OCI-LY7 (cell line): ENCODE data around the gene SMURF2. TPM values are rescaled to one million over a fixed set of nuclear protein-coding genes. Genes with fewer than 3 reads are reported as not detected.

Experiments used
- BruUV-seq: library from RNA; stranded (reverse); fragments of 400-500 nt; replicated peaks from 2 replicates; lab custom pipeline; 2021; lab: Mats Ljungman, UMichigan
- CTCF ChIA-PET: fragments of 300-600 bp; sonication (Branson Sonifier 250); formaldehyde crosslinking; loops from one replicate; lab custom pipeline; 2022; ENCODE audit warnings: antibody characterized with exemption; ENCODE audit not compliant: unreplicated experiment; lab: Charles Lee
- POLR2A ChIA-PET: fragments of 300-600 bp; sonication (Branson Sonifier 250); formaldehyde crosslinking; loops from one replicate; lab custom pipeline; 2022; ENCODE audit warnings: antibody characterized with exemption; lab: Charles Lee
- DNase-seq: peaks from one replicate; pipeline ENCODE4 v3.0.0-alpha.2; 2015; ENCODE audit warnings: low spot score
- H2AFZ ChIP-seq: fragments of 200-600 bp; sonication (generic), shearing (Covaris generic); 2 replicates; pipeline ENCODE4 v1.6.1; 2014; ENCODE audit warnings: mild to moderate bottlenecking, antibody characterized with exemption, low read length, moderate library complexity
- H3K27ac ChIP-seq: fragments of 200-600 bp; sonication (generic); 2 replicates; pipeline ENCODE4 v1.5.1; 2014; ENCODE audit warnings: mixed run types, low read depth, mild to moderate bottlenecking, moderate library complexity, low read length, inconsistent platforms; ENCODE audit not compliant: poor library complexity, severe bottlenecking
- H3K36me3 ChIP-seq: fragments of 200-600 bp; sonication (generic); 2 replicates; pipeline ENCODE4 v1.6.1; 2014; ENCODE audit warnings: mild to moderate bottlenecking, antibody characterized with exemption, low read length, moderate library complexity, mixed read lengths; ENCODE audit not compliant: insufficient read depth
- H3K4me1 ChIP-seq: fragments of 200-600 bp; sonication (generic); 2 replicates; pipeline ENCODE4 v1.5.1; 2014; ENCODE audit warnings: mild to moderate bottlenecking, low read length; ENCODE audit not compliant: insufficient read depth, poor library complexity, severe bottlenecking
- H3K4me2 ChIP-seq: fragments of 200-600 bp; sonication (generic); 2 replicates; pipeline ENCODE4 v1.6.1; 2014; ENCODE audit warnings: mild to moderate bottlenecking, low read length
- H3K4me3 ChIP-seq: fragments of 200-600 bp; sonication (generic); 2 replicates; pipeline ENCODE4 v1.5.1; 2014; ENCODE audit warnings: mild to moderate bottlenecking, low read depth, low read length; ENCODE audit not compliant: poor library complexity, severe bottlenecking
- H3K79me2 ChIP-seq: fragments of 200-600 bp; sonication (generic); 2 replicates; pipeline ENCODE4 v1.6.1; 2016; ENCODE audit warnings: low read depth, mild to moderate bottlenecking, low read length, moderate library complexity, mixed read lengths; ENCODE audit not compliant: insufficient read depth
- H3K9me2 ChIP-seq: fragments of 200-600 bp; sonication (generic); 2 replicates; pipeline ENCODE4 v1.6.1; 2016; ENCODE audit warnings: mild to moderate bottlenecking, low read length, mixed read lengths; ENCODE audit not compliant: insufficient read depth
- H3K9me3 ChIP-seq: fragments of 200-600 bp; sonication (generic); 2 replicates; pipeline ENCODE4 v1.6.1; 2014; ENCODE audit warnings: mild to moderate bottlenecking, mixed run types, low read length, mixed read lengths
- H4K20me1 ChIP-seq: fragments of 200-600 bp; sonication (generic); 2 replicates; pipeline ENCODE4 v1.6.1; 2014; ENCODE audit warnings: mild to moderate bottlenecking, antibody characterized with exemption, low read length, moderate library complexity, mixed read lengths; ENCODE audit not compliant: insufficient read depth
- EZH2phosphoT487 ChIP-seq: fragments of 200-600 bp; sonication (generic); IDR thresholded peaks from 2 replicates; pipeline ENCODE4 v1.6.1; 2018; ENCODE audit warnings: low read depth, borderline replicate concordance, mild to moderate bottlenecking, mixed run types, antibody characterized with exemption, low read length, moderate library complexity, mixed read lengths
- intact Hi-C: fragments of 100-400 bp; cut with micrococcal nuclease; formaldehyde crosslinking; loops from one replicate; pipeline ENCODE4 v1.10.0; 2022; ENCODE audit not compliant: unreplicated experiment
- total RNA-seq, 2 experiments: library from RNA; depleted of rRNA in 1 of 2; stranded (reverse); fragments of >200 nt in 1 of 2; shearing (Covaris generic) in 1 of 2; gene quantifications; 2 replicates each; pipeline ENCODE4 v1.2.3, GENCODE V29; 2014 to 2022
- TF ChIP-seq, protein P1 (sequence below): fragments of 200-600 bp; sonication (generic); conservative IDR thresholded peaks from 2 replicates; pipeline ENCODE4 v1.5.1; 2014; ENCODE audit warnings: mild to moderate bottlenecking, antibody characterized with exemption, low read length, moderate library complexity, mixed read lengths

The SMURF2 gene
- total RNA-seq, 2 experiments from 2014 or later: 15.6 to 20.8 TPM

DNA sequence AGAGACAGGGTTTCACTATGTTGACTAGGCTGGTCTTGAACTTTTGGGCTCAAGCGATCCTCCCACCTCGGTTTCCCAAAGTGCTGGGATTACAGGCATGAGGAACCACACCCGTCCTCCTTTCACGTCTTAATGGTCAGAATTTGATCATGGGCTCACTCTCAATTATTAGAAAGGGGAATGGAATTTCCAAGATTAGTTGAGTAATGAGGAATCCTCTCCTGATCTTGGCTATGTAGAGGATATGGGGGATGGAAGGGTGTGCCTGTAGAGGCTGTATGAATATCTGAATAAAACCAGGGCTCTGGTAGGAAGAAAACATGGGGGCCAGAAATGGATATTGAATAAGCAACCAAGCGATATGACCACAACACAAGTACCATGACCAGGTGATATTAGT is 25.9 kb upstream of the SMURF2 start:
- H3K36me3 ChIP-seq: no peaks in the 10 kb centered on the region
- H3K4me2 ChIP-seq: no peak overlapping the region
- POLR2A ChIA-PET: no interaction called here
- no peak overlapping the region for H2AFZ ChIP-seq
- H3K9me2 ChIP-seq: no peaks in the 10 kb centered on the region
- intact Hi-C loops: no loop called here
- no peaks in the 10 kb centered on the region for H4K20me1 ChIP-seq
- no peaks in the 10 kb centered on the region for H3K4me1 ChIP-seq
- no peak overlapping the region for H3K27ac ChIP-seq
- no peak for DNase-seq
- no peaks in the 10 kb centered on the region for H3K79me2 ChIP-seq
- CTCF ChIA-PET: no interaction called here
- TF ChIP-seq, protein P1, sequence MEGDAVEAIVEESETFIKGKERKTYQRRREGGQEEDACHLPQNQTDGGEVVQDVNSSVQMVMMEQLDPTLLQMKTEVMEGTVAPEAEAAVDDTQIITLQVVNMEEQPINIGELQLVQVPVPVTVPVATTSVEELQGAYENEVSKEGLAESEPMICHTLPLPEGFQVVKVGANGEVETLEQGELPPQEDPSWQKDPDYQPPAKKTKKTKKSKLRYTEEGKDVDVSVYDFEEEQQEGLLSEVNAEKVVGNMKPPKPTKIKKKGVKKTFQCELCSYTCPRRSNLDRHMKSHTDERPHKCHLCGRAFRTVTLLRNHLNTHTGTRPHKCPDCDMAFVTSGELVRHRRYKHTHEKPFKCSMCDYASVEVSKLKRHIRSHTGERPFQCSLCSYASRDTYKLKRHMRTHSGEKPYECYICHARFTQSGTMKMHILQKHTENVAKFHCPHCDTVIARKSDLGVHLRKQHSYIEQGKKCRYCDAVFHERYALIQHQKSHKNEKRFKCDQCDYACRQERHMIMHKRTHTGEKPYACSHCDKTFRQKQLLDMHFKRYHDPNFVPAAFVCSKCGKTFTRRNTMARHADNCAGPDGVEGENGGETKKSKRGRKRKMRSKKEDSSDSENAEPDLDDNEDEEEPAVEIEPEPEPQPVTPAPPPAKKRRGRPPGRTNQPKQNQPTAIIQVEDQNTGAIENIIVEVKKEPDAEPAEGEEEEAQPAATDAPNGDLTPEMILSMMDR: no peak
- no peak for TF ChIP-seq EZH2phosphoT487
- no peak overlapping the region for H3K4me3 ChIP-seq
- H3K9me3 ChIP-seq: no peaks in the 10 kb centered on the region
- BruUV-seq: no TSS peak

DNA sequence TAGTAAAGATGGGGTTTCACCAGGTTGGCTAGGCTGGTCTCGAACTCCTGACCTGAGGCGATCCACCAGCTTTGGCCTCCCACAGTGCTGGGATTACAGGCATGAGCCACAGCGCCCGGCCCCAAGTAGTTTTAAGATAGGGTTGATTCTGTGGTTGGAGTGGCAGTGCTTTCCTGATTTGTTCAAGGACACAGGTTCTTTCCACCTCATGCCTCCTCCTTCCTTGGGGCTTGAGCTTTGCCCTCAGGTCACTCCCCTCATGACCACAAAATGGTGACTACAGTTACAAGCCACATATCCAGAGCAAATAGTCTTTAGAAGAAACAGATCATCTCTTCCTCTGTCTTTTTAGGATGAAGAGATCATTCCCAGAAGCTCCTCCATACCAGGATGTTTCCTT is 25.3 kb upstream of the SMURF2 start:
- Histone ChIP-seq H3K9me2 (no peaks in the 10 kb centered on the region), H3K79me2 (no peaks in the 10 kb centered on the region), H3K9me3 (no peaks in the 10 kb centered on the region), H2AFZ (no peak overlapping the region), H3K4me1 (no peaks in the 10 kb centered on the region), H3K27ac (no peak overlapping the region), H3K36me3 (no peaks in the 10 kb centered on the region), H3K4me3 (no peak overlapping the region), H3K4me2 (no peak overlapping the region), H4K20me1 (no peaks in the 10 kb centered on the region)
- ChIA-PET POLR2A (no interaction called here), CTCF (interaction anchor here (0.7 kb wide), 1 partner anchor 21 kb away, joined by 3 read pairs; no protein-coding TSS in a partner anchor)
- intact Hi-C loops: no loop called here
- no TSS peak for BruUV-seq
- no peak for DNase-seq
- TF ChIP-seq EZH2phosphoT487: no peak
- TF ChIP-seq, protein P1: no peak

DNA sequence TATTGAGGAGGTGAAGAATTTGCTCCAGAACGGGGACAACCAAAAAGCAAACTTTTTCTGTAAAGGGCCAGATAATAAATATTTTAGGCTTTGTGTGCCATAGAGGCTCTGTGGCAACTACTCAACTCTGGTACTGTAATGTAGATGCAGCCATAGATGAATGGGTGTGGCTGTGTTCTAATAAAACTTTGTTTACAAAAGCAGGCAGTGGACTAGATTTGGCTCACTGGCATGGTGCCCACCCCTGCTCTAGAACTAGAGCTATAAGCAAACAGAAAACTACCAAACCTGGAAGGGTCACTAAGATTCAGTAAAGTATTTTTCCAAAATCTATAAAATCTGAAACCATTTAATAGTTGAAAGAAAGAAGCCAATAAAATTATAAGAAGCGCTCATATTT is 24.6 kb upstream of the SMURF2 start:
- no peak overlapping the region for H2AFZ ChIP-seq
- no peak overlapping the region for H3K27ac ChIP-seq
- H3K79me2 ChIP-seq: no peaks in the 10 kb centered on the region
- intact Hi-C loops: no loop called here
- H3K36me3 ChIP-seq: no peaks in the 10 kb centered on the region
- H3K9me3 ChIP-seq: no peaks in the 10 kb centered on the region
- no peaks in the 10 kb centered on the region for H4K20me1 ChIP-seq
- POLR2A ChIA-PET: interaction anchor here (0.5 kb wide), 1 partner anchor 11 kb away, joined by 3 read pairs; no protein-coding TSS in a partner anchor
- no peak for DNase-seq
- no peaks in the 10 kb centered on the region for H3K9me2 ChIP-seq
- H3K4me1 ChIP-seq: no peaks in the 10 kb centered on the region
- TF ChIP-seq, protein P1: no peak
- H3K4me3 ChIP-seq: no peak overlapping the region
- no peak overlapping the region for H3K4me2 ChIP-seq
- no TSS peak for BruUV-seq
- CTCF ChIA-PET: no interaction called here
